GM18502 (cell line): ENCODE results near the gene SNX3.
A peak's percentile ranks its signal among the peaks of the same experiment; 100 is the strongest.
"Not testable (repeated sequence)": the region's sequence is repeated elsewhere in the genome, so short reads cannot be mapped to it uniquely, and the experiment has no call there.

ENCODE experiments used
- ATAC-seq: cut with Tn5 transposase; IDR thresholded peaks from one replicate; pipeline ENCODE4 v1.9.1; 2021; ENCODE audit warnings: mild to moderate bottlenecking; ENCODE audit not compliant: unreplicated experiment, poor library complexity

The SNX3 gene

DNA sequence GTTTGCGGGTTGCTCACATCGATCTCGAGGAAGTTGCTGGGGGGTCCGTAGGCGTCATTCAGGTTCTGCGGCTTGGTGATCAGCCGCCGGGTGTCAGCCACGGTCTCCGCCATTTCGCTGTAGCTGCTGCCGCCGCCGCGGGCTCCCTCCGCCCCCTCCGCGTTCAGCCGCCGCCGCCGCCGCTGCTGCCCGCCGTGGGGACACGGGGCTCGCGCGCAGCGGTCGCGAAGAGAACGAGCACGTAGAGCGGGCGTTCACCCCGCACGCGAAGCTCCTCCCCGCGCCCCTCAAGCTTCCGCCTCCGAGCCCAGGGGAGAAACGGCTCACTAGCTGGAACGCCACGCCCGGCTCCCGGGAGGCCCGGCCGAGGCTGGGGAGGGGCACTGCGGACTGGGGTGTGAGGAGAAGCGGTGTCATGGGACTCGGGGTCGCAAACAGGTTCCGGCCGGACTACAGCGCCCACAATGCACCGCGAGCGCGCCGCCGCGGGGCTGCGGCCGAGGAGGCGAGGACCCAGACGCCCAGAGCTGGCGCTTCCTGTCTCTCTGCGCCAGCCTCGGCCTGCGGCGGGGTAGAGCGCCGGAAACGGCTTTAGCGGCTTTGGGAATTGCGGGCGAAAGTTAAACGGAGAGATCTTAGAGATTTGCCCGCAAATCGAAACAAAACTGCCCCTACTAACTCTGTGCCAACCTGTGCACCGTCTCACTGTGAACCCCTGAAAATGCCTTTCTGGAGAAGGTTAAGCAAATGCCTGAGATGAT is at the start of gene SNX3:
TSS of gene SNX3 (minus strand) at position 232 of the 761 bp plus-strand sequence. CDS start at position 113, 119 bp downstream.
- ATAC-seq: peak; percentile 89

DNA sequence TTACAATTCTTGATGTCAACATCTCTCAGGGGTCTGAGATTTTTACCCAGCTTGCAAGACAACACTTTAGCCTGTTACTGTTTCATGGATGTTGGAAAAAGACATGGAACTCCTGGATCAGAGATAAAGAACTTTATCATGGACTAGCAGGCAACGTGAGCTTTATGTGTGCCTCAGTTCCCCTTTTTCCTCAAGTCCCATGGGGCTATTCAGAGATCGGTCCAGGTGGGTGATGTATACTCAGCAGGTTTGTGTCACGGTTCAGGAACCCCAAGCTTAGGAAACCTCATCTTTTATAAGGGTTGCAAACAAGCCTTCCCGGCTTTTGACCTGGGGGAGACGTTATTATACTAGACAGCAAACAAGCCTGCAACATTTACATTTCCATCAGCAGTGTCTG is 49.0 kb upstream of the SNX3 start:
- no peak for ATAC-seq

DNA sequence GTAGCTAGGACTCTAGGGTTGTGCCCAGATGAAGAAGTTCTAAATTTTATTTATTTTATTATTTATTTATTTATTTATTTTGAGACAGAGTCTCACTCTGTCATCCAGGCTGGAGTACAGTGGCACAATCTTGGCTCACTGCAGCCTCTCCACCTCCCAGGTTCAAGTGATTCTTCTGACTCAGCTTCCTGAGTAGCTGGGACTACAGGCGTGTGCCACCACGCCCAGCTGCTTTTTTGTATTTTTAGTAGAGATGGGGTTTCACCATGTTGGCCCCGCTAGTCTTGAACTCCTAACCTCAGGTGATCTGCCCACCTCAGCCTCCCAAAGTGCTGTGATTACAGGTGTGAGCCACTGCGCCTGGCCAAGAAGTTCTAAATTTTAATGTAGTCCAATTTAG is 47.8 kb upstream of the SNX3 start:
- ATAC-seq: not testable (repeated sequence)

DNA sequence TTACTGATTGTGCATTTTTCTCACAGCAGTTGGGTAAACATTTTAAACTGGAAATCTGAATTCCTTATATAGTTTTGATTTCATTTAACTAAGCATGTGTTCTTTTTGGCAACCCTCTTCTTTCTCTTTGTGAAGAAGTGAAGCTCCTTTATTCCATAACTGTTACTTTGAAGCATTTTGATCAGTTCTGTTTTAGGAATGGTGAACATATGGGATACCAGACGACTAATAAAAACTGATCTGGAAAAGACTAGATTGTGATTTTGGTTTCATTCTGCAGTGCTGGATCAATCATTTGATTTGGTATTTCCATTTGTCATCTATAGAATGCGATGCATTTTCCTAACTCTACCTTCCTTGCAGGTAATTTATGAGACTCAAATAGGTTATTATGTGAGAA is 43.8 kb upstream of the SNX3 start:
- no peak for ATAC-seq

DNA sequence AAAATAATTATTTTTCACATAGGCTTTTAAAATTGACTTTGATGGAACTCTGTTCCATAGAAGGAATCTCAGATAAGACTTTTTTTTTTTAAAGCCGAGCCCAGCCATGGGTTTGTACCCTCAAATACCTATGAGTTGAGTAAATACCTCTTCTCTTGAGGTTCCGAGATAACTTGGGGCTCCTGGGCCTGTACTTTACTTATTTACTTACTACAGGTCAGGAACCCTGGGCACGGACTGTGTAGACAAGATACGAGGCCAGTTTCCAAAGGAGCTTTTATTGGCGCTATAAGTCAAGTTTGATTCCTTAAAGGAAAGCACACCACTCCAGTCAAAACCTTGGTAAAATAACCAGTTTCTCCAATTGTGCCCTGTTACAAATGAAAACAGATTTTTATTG is 41.5 kb upstream of the SNX3 start:
- ATAC-seq: no peak

DNA sequence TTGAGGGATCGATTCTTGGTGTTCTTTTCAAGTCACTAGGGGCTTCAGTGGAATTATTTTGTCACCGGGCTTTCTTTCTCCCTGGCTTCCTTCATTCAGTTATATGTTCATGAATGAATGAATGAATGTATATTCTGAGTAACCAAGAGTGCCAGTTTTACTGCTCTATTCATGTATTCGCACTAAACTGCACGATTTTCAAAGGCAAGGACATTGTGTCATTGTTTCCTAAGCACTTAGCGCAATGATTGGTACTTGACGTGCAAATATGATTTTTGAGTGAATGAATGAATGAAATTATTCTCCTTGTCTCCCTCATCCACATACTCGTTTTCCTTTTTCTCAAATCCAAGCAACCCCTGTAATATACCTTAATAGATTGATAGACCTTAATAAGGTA is 34.8 kb upstream of the SNX3 start:
- ATAC-seq: no peak

DNA sequence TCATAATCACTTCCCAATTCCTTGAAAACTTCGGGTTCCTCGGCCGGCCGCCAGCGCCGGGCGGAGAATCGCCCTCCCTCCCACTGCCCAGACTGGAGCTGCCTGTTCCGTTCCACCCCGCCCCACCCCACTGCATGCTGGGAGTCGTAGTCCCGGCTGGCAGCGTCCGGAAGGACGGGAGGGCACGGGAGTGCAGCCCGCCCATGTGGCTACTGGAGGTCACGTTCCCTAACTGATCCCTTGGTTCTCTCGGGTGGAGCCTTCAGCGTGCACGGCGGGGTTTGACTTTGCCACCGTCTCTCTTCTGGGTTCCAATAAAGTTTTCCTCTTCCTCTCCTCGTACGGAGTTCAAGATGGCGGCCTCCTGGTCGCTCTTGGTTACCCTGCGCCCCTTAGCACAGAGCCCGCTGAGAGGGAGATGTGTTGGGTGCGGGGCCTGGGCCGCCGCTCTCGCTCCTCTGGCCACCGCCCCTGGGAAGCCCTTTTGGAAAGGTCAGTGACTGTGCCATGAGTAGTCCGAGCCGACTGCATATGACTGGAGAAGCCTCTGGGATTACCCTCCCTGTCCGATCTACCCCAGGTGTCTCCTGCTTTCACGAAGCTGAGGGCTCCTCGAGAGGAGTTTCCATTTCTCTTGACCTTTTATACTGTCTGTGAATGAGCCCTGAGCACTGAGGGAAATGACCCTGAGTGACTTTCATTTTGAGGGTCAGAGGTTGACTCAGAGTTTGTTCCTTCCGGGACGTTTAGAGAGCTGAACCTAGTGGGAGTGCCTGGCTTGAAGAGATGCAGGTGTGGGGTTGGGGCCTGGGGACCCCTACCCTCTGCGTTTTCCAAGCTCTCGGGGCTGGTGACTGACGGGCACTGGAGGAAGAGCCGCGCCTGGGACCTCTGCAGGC is 34.1 kb upstream of the SNX3 start, which contains the start of gene AFG1L:
TSS of gene AFG1L (plus strand) at position 328 of the 899 bp plus-strand sequence. CDS start at position 354, 26 bp downstream.
- ATAC-seq: peak; percentile 90

DNA sequence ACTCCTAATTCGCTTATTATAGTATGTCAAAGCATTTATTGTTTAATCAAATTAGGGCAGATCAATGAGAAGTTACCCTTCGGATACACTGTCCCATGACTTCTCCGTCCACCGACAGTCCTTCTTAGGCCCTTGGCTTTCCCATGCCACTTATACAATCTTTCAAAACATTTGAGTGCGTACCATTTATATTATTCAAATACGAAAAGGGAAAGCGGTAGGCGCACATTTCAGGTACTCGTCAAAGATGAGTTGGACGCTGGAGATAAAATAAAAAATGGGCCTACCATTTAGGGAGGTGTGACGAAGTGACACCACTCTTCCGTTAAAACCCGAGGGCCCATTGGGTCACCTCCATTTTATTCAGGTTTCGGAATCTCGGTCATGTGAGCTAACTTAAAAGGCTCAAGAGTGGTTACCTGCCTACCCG is 33.5 kb upstream of the SNX3 start:
- peak; percentile 29 for ATAC-seq

DNA sequence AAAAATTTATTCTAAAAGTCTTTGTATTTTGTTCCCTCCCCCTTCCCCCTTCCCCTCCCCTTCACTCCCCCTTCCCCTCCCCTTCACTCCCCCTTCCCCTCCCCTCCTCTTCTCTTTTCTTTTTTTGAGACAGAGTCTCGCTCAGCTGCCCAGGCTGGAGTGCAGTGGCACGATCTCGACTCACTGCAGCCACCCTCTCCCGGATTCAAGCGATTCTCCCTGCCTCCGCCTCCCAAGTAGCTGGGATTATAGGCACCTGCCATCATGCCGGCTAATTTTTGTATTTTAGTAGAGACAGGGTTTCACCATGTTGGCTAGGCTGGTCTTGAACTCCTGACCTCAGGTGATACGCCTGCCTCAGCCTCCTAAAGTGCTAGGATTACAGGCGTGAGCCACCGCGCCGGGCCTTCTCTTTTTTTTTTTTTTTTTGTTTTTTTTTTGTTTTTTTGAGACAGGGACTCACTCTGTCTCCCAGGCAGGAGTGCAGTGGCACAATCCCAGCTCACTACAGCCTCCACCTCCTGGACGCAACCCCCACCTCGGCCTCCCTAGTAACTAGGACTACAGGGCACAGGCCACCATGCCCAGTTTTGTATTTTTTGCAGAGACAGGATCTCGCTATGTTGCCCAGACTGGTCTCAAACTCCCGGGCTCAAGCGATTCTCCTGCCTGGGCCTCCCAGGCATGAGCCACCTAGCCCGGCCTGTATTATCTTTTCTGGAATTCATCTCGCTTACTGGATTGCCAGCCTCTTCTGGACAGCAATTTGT is 32.9 kb upstream of the SNX3 start:
- ATAC-seq: no peak

DNA sequence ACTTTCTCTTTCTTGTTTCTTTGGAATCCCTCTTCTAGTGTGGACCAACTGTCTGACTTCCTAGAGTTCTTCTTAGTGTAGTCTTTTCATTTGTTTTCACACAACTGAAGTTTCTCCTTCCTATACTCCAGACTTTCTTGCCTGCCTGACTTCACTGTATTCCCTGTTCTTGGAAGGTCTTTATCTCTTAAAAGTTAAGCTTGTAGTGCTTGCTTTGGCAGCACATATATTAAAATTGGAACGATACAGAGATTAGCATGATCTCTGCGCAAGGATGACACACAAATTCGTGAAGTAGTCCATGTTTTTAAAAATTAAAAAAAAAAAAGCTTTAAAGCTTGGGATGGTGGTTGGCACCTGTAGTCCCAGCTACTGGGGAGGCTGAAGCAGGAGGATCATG is 31.7 kb upstream of the SNX3 start:
- ATAC-seq: not testable (repeated sequence)

DNA sequence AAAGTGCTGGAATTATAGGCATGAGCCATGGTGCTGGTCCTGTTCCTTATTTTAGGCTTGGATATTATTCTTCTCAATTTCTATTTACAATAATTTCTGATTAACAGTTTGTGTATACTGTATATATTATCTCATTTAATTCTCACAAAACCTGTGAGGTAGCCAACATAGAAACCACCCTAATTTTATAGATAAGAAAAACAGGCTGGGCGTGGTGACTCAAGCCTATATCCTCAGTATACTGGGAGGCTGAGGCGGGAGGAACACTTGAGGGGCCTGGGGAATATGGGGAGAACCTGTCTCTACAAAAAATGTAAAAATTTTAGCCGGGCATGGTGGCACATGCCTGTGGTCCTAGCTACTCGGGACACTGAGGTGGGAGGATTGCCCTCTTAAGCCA is 30.3 kb upstream of the SNX3 start:
- ATAC-seq: no peak

DNA sequence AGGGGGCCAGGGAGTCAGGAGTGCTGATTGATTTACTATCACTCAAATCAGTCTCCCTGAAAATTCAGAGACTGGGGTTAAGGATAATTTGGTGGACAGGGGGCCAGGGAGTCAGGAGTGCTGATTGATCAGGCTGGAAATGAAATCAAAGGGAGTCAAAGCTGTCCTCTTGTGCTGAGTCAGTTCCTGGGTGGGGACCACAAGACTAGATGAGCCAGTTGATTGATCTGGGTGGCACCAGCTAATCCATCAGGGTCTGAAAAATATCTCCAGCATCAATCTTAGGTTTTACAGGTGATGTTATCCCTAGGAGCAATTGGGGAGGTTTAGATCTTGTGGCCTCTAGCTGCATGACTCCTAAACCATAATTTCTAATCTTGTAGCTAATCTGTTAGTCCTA is 27.9 kb upstream of the SNX3 start:
- ATAC-seq: no peak

DNA sequence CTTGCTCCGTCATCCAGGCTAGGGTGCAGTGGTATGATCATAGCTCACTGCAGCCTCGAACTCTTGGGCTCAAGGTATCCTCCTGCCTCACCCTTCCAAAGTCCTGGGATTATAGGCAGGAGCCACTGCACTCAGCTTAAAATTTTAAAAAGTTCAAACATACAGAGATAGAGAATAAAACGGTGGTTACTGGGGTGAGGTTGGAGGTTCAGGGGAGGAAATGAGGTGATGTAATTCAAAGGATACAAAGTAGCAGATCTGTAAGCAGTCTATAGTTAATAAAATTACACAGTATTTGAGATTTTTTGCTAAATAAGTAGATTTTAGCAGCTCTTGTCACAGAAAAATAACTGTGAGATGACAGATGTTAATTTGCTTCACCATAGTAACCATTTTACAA is 26.5 kb upstream of the SNX3 start:
- no peak for ATAC-seq

DNA sequence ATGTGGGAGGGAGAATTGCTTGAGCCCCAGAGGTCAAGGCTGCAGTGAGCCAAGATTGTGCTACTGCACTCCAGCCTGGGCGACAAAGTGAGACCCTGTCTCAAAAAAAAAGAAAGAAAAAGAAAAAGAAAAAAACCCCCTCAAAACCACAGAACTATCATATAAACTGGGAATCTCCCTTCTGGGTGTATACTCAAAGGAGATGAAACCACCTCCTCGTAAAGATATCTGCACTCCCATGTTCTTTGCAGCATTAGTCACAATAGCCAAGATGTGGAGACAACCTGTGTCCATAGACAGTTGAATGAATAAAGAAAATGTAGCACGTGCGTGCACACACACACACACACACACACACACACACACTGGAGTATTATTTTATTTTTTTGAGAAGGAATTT is 25.5 kb upstream of the SNX3 start:
- no peak for ATAC-seq

DNA sequence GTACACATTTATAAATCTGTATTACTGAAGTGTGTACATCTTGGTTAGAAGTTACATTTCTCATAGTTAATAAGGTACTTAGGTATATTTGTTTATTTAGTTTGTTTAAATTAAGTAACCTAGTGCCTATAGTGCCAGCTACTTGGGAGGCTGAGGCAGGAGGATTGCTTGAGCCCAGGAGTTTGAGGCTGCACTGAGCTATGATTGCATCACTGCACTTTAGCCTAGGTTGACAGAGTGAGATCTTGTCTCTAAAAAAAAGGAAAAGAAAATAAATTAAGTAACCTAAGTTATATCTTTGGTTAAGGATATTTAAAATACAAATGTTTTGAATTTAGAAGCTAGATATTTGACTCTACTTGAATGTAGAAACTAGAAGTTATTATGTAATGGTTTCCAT is 24.5 kb upstream of the SNX3 start:
- ATAC-seq: no peak

DNA sequence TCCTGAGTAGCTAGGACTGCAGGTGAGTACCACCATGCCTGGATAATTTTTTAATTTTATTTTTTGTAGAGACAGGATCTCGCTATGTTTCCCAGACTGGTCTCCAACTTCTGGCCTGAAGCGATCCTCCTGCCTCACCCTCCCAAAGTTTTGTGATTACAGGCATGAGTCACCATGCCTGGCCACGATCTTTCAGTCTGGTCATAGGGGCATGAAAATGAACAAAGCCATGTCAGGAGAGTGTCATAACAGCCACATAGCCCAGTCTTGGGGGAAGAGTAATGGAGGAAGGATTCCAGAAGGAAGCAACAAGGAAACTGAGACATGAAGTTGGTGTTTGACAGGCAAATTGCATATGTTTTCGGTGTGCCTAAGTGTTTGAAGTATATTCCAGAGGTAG is 17.0 kb upstream of the SNX3 start:
- ATAC-seq: no peak

DNA sequence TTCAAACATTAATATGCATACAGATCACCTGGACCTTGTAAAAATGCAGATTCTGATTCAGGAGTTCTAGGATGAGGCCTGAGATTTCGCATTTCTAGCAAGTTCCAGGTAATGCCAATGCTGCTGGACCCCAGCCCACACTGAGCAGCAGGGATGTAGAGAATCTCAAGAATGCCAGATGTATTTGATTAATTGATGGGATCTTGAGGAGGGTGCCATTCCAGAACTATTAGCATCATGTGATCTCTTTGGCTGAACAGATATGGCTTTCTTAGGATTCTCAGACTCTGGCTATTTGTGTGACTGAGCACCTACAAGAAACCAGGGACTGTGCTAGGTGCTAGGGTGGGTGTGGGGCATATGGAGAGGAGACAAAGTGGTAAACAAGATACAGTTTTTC is 16.5 kb upstream of the SNX3 start:
- ATAC-seq: no peak

DNA sequence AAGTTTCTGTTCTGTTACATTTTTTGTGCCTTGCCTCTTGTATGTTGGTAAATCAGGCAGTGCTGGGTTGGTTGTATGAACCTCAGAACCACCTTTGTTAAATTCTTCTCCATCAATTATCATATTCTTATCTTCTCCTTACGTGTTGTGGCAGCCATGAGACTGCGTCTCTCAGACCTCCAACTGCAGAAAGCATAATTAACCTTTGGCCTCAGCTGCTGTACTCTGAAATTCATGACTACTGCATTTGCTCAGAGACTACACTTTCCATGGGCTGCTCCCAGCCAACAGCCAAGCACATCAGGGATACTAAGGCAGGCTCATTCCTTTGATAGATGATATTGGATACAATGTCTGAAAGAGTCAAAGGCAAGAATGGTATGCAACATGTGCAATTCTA is 15.1 kb upstream of the SNX3 start:
- ATAC-seq: no peak

DNA sequence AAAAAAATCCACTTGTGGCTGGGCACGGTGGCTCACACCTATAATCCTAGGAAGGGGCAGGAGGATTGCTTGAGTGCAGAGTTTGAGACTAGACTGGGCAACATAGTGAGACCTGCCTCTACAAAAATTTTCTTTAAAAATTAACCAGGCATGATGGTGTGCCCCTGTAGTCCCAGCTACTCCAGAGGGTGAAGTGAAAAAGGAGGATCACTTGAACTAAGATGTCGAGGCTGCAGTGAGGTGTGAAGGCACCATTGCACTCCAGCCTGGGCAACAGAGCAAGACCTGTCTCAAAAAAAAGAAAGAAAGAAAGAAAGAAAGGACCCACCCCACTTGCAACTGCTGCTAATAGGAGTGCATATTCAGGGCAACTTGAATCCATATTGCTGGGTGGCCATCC is 13.7 kb upstream of the SNX3 start:
- no peak for ATAC-seq

DNA sequence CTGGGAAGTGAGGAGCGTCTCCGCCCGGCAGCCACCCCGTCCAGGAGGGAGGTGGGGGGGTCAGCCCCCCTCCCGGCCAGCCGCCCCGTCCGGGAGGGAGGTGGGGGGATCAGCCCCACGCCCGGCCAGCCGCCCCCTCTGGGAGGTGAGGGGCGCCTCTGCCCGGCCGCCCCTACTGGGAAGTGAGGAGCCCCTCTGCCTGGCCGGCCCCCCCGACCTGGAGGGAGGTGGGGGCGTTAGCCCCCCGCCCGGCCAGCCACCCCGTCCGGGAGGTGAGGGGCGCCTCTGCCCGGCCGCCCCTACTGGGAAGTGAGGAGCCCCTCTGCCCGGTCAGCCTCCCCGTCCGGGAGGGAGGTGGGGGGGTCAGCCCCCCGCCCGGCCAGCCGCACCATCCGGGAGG is 9.1 kb upstream of the SNX3 start:
- ATAC-seq: not testable (repeated sequence)

DNA sequence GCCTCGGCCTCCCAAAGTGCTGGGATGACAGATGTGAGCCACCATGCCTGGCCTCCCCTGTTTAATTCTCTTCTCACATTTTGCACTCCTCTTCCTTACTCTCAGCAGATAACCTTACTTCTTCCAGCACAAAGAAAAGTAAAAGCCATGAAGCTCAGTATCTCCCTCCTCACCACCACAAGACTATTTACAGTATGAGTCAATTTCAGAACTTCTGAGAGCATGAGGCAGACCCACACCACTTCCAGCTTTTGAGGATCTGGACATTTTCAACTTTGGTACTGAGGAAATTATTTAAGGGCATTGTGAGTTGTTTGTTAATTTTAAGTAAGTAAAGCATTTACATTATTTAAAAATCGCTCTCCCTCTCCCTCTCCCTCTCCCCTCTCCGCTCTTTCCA is 8.0 kb upstream of the SNX3 start:
- no peak for ATAC-seq
